Fibroblast of skin of scalp (primary cell): ENCODE results near the gene TBC1D22B. TPM values are rescaled to one million over a fixed set of nuclear protein-coding genes. Genes with fewer than 3 reads are reported as not detected.

Experiments
- DNase-seq: peaks from one replicate; pipeline ENCODE4 v3.0.0-alpha.2; 2013
- polyA plus RNA-seq, 2 experiments: library from polyadenylated mRNA; unstranded; fragments of 120-200 nt; gene quantifications; one replicate each; pipeline ENCODE4 v1.2.1, GENCODE V29; 2013; ENCODE audit not compliant: insufficient read length in 2 of 2

TBC1D22B gene, protein sequence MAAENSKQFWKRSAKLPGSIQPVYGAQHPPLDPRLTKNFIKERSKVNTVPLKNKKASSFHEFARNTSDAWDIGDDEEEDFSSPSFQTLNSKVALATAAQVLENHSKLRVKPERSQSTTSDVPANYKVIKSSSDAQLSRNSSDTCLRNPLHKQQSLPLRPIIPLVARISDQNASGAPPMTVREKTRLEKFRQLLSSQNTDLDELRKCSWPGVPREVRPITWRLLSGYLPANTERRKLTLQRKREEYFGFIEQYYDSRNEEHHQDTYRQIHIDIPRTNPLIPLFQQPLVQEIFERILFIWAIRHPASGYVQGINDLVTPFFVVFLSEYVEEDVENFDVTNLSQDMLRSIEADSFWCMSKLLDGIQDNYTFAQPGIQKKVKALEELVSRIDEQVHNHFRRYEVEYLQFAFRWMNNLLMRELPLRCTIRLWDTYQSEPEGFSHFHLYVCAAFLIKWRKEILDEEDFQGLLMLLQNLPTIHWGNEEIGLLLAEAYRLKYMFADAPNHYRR
- polyA plus RNA-seq (2013, experiment 1 of 2; ENCODE audit: insufficient read length), result 8.7 TPM
- polyA plus RNA-seq (2013, experiment 2 of 2; ENCODE audit: insufficient read length), result 8.2 TPM

DNA sequence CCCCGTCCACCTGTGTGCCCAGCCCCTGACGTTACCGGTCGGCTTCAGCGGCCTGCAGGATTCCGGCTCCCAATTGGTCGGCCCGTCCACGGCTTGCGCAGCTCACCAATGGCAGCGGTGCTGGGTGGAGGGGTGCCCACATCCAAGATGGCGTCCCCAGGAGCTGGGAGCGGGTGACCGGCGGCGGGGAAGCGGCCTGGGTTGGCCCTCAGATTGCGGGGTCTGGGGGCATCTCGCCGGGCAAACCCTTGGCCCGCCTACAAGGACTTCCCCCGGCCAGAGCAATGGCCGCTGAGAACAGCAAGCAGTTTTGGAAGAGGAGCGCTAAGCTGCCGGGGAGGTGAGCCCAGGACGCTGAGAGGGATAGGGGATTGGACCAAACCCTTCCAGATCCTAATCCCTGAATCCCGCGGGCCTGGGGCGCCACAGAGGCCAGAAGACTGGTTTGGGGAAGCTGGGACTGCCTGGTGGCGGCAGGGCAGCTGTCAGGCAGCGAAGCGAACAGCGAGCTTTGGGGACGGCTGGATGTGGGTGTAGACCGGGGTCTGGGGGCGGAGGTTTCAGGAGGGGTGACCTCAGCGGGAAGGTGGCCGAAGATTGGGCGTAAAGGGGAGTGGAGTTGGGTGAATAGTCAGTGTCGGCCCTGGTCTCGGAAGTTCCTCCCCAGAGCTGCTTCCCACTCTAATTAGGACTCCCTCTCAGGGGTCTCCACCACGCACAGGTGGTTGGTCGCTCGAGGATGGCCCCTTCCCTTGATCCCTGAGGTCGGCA is at the start of gene TBC1D22B, which contains the start of gene TMEM217:
TSS of gene TBC1D22B (plus strand) at position 139 of the 771 bp plus-strand sequence. CDS start at position 285, 146 bp downstream.
TSS of gene TMEM217 (minus strand) at position 511 of the 771 bp plus-strand sequence. CDS start 39,114 bp downstream, outside the sequence.
- DNase-seq, result peak; percentile 92

DNA sequence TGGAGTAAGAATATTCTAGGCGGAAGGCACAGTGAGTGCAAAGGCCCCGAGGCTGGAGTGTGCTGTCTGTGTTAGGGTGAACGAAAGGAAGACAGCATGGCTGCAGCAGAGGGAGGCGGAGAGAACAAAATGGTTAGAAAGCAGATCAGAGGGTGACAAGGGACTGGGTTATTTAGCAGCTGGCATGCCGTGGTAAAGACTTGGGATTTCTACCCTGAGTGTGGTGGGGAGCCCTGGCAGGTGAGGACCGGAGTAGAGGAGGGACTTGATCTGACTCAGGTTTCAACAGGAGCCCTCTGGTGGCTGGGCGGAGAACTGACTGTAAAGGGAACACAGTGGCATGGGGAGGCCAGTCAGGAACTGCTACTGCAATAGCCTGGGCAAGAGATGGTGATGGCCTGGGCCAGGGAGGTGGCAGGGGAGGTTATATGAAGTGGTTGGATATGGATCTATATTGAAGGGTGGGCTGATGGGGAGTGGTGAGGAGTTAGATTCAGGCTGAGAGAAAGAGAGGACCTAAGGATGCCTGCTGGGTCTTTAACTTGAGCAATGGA is 49.6 kb upstream of the TBC1D22B start:
- DNase-seq, result peak; percentile 76

DNA sequence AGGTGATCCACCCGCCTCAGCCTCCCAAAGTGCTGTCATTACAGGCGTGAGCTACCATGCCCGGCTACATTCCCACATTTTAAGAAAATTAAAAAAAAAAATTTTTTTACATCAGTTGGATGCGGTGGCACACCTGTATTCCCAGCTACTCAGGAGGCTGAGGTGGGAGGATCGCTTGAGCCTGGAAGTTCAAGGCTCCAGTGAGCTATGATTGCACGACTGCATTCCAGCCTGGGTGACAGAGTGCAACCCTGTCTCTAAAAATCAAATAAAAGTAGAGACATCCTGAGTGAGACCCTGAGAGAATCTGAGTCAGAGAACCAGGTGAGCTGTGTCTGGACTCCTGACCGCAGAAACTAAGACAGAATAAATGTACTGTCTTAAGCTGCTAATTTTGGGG is 48.8 kb upstream of the TBC1D22B start:
- DNase-seq, result no peak

DNA sequence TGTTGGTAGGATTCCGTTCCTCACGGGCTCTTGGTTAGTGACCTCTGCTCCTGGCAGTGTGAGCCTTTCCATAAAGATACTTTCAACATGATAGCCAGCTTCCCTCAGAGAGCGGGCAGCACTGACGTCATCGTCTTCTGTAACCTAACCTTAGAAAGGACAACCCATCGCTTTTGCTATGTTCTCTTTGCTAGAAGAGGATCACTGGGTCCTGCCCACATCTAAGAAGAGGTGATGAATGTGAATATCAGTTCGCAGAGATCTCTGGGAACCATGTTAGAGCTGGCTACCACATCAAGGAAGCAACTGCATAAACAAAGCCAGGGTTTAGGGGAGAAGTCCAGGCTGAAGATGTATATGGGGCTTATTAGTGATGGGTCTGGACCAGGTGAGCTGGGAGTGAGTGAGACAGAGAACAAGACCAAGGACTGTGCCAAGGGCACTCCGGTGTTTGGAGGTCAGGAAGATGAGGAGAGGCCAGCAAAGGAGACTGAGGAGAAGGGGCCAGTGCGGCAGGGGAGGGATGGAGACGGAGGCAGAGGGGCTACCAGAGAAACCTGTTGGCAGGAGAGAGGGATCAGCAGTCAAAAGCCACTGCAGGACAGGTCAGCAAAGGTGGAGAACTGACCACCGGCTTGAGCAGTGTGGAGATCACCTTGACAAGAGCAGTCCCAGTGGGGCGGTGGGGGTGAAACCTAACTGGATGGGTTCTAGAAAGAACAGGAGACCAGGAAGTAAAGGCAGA is 47.9 kb upstream of the TBC1D22B start:
- DNase-seq, result no peak

DNA sequence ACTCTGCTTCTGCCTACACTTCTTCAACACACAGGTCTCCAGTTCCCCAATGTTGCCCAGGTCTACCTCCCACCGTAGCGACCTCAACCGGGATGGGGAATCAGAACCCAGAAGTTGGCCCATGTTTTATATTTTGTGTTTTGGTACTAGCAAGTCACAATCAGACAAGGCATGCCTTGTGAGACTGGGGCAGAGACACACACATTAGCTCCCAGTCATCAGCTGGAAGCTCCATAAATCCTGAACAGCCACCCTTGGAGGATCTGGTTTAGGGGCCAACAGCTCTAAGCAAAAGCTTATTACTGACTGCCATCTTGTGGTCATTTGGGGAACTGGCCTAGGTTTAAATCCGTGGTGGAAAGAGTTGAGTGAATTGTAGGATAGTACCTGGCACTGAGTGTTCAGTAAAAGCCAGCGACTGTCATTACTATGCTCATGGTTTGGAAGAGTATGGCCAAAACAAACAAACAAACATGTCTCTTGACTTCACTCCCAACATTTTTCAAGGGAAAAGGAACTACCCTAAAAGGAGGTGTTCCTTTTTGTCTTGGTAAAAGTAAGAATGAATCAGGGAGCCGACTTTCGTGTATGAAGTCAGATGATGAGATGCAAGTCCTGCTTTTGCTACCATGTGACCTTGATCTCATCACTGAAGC is 47.1 kb upstream of the TBC1D22B start:
- DNase-seq, result peak; percentile 82

DNA sequence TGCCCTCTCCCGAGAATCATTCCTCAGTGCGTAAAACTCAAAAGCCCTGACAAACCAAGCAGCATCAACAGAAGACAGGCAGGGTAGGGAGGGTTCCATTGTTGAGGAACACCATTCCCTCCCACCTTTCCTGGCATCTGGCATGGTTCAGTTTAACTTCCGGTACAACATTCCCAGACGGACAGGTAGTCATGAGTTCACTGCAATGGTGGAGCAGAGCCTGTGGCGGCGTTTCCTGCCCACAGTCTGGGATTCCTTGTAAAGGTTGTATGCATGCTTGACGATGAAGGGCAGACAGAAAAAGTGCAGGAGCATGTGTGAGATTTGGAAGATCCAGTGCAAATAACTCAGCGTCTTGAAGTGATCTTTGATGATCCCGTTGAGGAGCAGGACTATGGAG is 45.3 kb upstream of the TBC1D22B start:
- DNase-seq, result no peak

DNA sequence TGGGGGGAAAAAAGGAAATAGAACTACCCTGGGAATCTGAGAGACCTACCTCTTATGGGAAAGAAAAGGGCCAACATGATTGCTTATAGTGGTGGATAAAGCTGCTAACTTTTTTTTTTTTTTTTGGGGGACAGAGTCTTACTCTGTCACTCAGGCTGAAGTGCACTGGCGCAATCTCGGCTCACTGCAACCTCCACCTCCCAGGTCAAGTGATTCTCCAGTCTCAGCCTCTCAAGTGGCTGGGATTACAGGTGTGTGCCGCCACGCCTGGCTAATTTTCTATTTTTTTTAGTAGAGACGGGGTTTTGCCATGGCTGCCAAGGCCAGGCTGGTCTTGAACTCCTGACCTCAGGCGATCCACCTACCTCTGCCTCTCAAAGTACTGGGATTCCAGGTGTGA is 39.5 kb upstream of the TBC1D22B start:
- no peak for DNase-seq

DNA sequence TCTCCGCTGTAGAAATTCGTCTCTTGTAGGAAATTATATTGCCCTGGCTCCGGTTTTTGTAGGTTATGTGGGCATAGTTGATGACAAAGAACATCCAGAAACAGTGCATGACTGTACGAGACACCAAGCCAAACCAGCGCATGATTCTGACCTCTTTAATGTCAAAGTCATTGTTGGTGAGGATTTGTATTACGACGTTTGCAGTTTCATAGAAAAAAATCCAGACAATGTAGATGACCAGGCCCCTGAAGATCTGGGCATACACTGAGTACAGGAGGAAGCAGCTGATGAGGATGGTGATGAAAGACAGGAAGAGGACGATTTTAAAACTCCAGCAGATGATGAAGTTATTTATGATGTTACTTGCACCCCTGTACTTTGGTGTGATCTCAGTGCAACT is 39.1 kb upstream of the TBC1D22B start:
- no peak for DNase-seq

DNA sequence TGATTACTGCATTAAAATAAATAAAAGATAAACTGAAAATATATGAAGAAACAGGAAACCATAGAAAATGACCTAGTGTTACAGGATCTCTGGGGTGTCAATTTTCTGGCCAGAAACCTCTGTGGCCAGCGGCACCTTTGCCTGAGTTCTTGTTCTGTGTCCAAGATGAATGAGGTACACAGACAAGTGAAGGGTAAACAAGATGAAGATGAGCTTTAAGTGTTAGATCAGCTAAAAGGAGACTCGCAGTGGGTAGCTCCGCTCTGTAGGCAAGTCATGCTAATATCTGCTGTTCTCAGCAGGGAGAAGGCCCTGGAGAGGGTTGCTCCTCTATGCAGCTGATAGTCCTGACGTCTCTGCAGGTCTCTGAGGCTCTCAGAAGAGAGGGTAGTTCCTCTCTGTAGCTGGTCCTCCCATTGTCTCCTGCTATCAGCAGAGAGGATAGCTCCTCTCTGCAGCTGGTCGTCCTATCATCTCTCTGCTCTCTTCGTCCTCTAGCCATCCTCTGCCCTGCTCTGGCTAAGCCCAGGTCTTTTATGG is 35.9 kb upstream of the TBC1D22B start:
- DNase-seq, result no peak

DNA sequence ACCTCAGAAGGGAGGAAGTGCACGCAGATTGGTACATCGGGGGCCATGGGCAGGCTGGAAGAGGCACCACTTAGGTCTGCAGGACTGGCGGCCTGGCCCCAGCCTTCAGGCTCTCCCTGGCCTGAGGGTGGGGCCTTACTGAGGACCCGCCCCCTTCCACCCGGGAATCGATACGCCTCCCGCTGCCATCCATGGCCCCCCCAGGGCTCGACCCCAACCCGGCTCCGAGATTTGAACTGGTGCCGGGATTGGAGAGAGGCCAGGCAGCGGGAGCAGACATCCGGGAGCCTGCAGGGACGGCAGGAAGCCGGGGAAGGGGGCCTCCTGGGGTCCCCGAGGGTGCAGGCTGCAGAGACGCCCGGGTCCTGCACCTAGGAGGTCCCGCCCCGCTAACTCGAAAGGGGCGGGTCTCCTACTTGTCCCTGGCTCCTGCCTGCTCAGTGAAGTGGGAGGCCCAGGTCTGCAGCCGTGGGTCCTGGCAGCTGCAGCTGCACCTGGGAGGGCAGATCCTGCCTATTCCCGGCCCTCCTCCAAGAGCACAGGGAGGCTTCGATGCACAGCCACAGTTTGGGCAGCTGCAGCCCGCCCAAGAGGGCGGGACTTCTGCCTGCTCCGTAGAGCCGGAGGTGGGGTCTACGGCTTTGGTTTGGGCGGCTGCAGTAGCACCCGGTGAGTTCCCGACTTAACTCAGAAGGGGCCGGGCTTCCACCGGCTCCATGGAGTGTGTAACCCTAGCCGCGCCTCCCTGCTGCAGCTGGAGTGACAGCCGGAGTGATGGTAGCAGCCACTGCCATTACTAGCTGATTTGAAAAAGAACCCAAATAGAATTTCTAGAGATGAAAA is 35.2 kb upstream of the TBC1D22B start:
- DNase-seq, result peak; percentile 83

DNA sequence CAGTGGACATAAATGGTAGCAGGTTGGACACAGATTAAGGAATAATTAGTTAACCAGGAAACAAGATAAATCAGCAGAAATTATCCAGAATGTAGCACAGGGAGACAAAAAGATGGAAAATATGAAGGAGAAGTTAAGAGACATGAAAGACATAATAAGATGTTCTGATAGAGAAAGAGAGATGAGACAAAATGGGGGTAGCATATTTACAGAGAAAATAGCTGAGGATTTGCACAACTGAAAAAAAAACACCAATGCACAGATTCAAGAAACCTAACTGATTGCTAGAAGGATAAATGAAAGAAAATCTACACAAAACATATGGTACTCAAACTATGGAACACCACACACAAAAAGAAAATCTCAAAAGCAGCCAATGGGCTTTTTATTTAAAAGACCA is 34.6 kb upstream of the TBC1D22B start:
- no peak for DNase-seq

DNA sequence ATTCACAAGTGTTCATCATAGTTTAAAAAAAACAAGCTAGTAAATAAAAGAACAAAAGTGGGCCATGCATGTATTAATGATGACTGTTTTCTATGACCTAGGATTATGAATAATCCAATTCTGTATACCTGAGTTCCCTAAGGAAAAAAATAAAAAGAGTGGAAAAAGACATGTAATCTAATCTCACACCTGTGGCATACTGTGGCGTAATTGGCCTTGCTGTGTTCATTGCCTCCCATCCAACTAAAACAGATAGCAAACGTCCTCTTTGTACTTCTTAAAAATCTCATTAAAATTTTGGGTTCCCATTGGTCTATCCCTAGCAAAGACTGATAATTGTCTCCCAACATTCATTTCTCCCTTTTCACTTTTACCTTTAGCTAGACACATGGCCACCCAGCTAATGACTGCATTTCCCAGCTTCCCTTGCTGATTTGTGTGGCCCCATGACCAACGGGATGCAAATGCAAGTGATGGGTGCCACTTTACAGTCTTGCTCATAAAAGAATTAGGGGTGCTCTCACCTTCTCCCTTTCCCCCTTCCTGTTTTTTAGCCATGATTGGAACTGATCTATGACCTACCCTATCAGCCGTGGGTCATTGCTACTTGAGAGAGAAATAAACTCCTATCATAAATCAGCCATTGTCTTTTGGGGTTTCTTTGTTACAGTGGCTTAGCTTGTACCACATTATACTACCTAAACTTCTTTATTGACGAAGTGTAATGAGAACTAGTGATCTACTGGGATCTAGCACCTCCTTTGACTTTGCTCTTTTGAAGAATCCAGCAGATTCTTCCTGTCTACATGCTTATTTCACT is 32.0 kb upstream of the TBC1D22B start:
- no peak for DNase-seq

DNA sequence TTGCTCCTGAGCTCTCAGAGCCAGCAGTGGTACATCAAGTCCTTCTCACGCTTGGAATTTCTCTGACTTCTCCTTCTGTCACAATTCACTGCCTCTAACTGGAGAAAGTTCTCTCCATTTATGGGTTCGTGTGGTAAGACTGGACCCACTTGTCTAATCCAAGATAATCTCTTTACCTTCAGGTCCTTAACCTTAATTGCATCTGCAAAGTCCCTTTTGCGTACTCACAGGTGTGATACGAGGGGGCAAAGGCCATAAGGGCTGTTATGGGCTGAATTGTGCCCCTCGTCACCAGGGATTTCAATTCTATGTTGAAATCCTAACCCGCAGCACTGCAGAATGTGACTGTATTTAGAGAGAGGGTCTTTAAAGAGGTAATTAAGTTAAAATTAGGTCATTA is 27.5 kb upstream of the TBC1D22B start:
- no peak for DNase-seq

DNA sequence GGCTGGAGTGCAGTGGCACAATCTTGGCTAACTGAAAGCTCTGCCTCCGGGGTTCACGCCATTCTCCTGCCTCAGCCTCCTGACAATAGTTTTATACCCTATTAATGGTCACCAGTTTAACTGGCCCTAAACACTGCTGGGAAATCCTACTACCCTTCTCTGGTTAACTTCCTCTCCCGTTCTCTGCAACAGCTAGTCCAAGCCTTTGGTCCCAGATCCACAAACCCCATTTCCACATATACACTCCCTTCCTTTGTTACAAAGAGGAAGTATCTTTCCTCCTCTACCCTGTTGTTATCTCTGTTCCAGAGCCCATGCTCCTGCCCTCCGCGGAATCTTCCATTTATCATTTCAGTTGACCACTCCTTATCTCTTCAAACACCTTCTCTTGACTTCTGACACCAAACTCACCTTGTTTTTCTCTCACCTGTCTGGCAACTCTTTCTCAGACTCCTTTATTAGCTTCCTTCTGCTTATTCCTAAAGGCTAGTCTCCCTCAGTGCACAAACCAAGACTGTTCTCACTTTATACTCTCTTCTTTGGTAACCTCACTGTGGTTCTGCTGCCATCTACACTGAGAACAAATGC is 25.0 kb upstream of the TBC1D22B start:
- no peak for DNase-seq

DNA sequence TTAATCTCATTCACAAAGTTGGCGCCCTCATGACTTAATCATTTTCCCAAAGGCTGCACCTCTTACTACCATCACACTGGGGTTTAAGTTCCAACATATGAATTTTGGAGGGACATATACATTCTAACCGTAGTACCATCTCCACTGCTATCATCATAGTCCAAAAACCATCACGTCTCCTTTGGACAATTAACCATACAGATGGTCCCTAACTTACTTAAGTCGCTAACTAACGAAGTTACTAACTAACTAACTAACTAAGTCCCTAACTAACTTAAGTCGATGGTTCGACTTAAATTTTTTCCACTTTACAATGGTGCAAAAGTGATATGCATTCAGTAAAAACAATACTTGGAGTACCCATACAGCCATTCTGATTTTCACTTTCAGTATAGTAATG is 24.0 kb upstream of the TBC1D22B start:
- no peak for DNase-seq

DNA sequence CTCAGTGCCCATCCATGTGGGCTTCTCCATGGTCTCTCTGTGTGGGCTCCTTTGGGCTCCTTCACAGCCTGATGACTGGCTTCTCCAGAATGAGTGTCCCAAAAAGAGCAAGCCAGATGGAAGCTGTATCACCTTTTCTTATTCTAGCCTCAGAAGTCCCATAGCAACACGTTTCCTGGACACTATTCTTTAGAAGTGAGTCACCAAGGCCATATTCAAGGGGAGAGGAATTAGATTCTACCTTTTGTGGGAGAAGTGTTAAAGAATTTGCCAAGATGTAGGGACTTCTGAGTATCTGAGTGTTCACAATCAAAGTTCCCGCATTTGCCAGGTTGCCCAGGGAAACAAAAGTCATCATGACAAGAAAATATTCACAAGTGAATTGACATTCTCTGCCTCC is 20.7 kb upstream of the TBC1D22B start:
- no peak for DNase-seq

DNA sequence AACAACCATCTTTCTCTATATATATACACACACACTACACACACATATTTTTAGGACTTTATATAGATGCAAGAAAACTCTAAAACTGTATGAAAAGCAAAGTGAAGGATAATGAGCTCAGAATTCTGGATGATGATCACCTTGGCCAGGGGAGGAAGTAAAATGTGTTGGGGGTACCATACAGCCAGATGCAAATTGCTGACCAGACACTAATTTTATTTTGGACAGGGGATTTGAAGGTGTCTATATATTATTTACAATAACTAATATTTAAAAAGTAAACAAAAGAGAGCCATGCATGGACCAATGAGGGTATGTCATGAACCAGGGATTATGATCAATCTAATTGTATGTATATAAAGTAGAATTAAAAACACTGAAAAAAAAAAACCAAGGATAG is 19.8 kb upstream of the TBC1D22B start:
- no peak for DNase-seq

DNA sequence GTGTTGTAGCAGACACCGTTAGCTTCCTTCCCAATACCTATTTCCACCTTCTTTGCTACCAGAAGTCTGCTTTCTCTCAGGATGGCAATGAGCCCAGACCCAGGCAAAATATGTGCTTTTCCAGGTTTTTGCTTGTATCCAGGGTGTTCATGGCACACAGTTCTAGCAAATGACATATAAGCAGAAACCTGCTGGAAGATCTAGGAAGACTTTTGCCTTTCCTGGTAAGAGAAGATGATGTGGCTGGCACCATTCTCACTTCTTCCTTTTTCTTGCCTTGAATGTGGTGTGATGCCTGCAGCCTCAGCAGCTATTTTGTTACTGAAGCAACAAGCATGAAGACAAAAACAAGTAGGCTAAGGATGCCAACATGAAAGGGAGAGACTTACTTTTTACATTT is 19.2 kb upstream of the TBC1D22B start:
- DNase-seq, result no peak

DNA sequence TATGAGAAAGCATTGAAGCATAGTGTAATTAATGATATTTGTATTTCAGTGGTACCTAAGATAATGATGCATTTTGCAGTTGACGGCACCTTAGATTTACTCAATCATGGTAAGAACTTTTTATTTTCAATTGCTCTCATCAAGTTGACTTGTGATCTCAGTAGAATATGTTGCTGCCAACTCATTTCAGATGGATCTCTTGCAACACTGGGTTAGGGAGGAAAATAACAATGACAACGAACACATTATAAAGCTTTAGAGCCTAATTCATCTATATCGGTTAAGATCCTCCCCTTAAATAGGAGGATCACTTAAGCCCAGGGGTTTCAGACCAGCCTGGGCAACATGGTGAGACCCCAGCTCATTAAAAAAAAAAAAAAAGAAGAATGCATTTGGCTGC is 18.0 kb upstream of the TBC1D22B start:
- no peak for DNase-seq
